ENCODE measurements around the gene GLRX2.
A peak's percentile ranks its signal among the peaks of the same experiment; 100 is the strongest.

The GLRX2 gene

GRCh38 chr1:193065954-193066353 lies 39.3 kb downstream of the GLRX2 start:
- no peak for TF ChIP-seq CTCF (IDR thresholded peaks at IDR 0.05; ENCODE audit: insufficient read depth, missing control alignments)
- DNase-seq (ENCODE audit: insufficient read length, low spot score) (no peak), FAIRE-seq (no peak)

- FAIRE-seq: no peak
- DNase-seq (ENCODE audit: insufficient read length, low spot score): no peak
- no peak for TF ChIP-seq CTCF (IDR thresholded peaks at IDR 0.05; ENCODE audit: insufficient read depth, missing control alignments)
Observed at GRCh38 chr1:193062698-193063463, 42.3 kb downstream of the GLRX2 start.

GRCh38 chr1:193060938-193061337 lies 44.3 kb downstream of the GLRX2 start:
- no peak for TF ChIP-seq CTCF (IDR thresholded peaks at IDR 0.05; ENCODE audit: insufficient read depth, missing control alignments)
- FAIRE-seq (peak; percentile 38), DNase-seq (ENCODE audit: insufficient read length, low spot score) (no peak)

- no peak for TF ChIP-seq CTCF (IDR thresholded peaks at IDR 0.05; ENCODE audit: insufficient read depth, missing control alignments)
- no peak for DNase-seq (ENCODE audit: insufficient read length, low spot score)
- no peak for FAIRE-seq
Observed at GRCh38 chr1:193060406-193060805, 44.8 kb downstream of the GLRX2 start.

- FAIRE-seq (no peak), DNase-seq (ENCODE audit: insufficient read length, low spot score) (no peak)
- no peak for TF ChIP-seq CTCF (IDR thresholded peaks at IDR 0.05; ENCODE audit: insufficient read depth, missing control alignments)
Observed at GRCh38 chr1:193060115-193060403, 45.2 kb downstream of the GLRX2 start.

GRCh38 chr1:193059282-193060114 lies 45.7 kb downstream of the GLRX2 start, which contains the start of the genes RO60 and UCHL5:
TSS of gene RO60 (plus strand) at chr1:193059612. CDS start at chr1:193069055, 9,443 bp downstream.
TSS of gene UCHL5 (minus strand) at chr1:193059360. CDS start at chr1:193059260, 100 bp downstream.
- FAIRE-seq (no peak), DNase-seq (ENCODE audit: insufficient read length, low spot score) (peak; percentile 66)
- no peak for TF ChIP-seq CTCF (IDR thresholded peaks at IDR 0.05; ENCODE audit: insufficient read depth, missing control alignments)

Data from D721Med (cell line).